ENCODE measurements around the gene HSFX4.
"Not testable (repeated sequence)": the region's sequence is repeated elsewhere in the genome, so short reads cannot be mapped to it uniquely, and the experiment has no call there.

Gene HSFX4

DNA sequence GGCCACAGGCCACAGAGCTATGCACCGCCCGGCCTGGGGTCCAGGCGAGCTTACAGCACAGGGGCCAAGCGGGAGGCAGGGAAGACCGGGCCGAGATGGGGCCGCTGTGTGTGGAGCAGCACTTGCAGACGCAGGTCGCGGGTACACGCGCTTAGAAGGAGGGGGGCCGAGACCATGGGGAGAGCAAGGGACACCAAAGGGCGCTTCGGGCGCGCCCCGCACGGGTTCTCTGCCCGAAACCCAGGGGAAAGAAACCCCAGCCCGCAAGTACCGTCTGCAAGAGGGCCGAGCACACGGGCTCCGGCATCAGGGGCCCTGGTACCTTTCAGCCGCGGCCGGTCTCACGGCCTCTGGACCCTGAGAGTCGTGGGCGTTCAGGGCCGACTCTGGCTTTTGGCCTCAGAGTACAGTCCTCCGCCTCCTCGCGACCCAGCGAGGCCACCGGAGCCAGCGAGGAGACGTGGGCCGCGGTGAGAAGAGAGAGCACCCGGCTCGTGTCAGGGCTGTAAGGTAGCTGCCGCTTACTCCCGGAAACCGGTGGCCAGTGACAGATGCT, 8.6 kb downstream of the HSFX4 start:
- DNase-seq (ENCODE audit: low read depth) = peak; percentile 16

- peak; percentile 89 for DNase-seq (ENCODE audit: low read depth)
These were observed 9.1 kb downstream of the HSFX4 start, which contains the start of gene EOLA2 for GRCh38 chrX:149938427-149938880. TSS of gene EOLA2 (minus strand) at chrX:149938491. CDS start at chrX:149933874, 4,617 bp downstream.

DNA sequence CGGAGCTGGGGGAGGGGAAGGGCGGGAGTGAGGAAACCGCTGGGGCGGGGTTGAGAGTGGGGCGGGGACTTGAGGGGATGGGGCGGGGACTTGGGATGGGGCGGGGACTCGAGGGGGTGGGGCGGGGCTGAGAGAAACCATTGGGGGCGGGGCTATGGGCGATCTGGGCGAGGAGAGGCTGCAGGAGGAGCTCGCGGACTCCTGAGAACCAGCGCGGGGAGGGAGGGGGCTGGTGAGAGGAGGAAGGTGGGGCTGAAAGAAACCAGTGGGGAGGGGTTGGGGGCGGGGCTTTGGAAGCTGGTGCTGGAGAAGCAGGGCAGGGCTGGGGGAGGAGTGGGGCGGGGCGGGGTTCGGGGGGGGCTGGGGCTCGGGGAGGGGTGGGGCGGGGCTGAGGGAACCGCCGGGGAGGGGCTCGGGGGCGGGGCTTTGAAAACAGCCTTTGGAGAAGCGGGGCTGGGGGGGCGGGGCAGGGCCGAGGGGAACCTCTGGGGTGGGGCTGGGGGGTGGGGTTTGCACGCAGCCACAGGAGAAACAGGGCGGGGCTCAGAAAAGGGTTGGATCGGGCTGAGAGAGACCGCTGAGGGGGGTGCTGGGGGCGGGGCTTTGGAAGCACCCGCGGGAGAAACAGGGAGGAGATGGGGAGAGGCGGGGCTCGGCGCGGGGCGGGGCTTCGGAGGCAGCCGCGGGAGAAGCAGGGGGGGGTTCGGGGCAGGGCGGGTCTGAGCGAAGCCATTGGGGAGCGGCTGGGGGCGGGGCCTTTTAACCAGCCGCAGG, 9.7 kb downstream of the HSFX4 start:
- peak; percentile 88 for DNase-seq (ENCODE audit: low read depth)

- DNase-seq (ENCODE audit: low read depth) = no peak
These were observed 10.2 kb downstream of the HSFX4 start for GRCh38 chrX:149939655-149939904.

- DNase-seq (ENCODE audit: low read depth) = peak; percentile 86
These were observed 10.7 kb downstream of the HSFX4 start for GRCh38 chrX:149939905-149940673.

DNA sequence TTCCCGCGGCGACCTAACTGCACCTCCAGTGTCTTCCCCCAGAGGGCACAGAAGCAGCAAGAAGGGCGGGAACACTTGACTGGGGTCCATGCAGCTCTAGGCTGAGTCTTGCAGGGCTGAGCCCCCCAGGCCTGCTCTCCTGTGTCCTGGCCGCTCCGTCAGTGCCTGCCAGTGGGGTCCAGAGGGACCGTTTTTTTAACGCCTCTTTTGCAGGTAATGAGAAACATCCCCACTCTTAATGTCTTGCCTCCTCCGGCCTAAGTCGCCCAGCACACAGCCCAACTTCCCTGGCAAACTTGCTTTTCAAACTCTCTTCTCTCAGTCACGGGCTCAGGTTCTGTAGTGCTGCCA, 11.3 kb downstream of the HSFX4 start:
- DNase-seq (ENCODE audit: low read depth) = not testable (repeated sequence)

DNA sequence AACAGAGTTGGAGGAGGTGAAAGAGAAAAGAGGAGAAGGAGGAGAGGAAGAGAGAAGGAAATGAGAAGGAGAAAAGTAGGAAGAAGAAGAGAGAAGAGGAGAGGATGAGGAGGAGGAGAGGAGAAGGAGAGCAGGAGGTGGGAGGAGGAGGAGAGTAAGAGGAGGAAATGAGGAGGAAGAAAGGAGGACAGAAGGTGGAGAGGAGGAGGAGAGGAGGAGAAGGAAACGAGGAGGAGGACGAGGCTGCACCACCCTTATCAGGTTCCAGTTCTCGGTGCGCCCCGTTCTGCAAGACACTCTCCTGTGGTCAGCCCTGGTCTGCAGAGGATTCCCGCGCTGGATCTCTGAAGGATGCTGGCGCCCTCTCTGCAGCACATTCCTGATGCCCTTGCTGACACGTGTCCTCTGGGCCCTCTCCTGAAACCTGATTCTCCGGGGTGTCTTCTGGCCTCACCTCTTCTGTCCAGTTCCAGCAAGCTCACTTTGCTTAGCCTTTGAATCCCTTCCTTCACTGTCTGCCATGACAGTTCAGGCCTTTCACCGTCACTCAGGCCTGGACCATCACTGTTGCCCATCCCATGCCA, 15.8 kb downstream of the HSFX4 start:
- DNase-seq (ENCODE audit: low read depth) = not testable (repeated sequence)

DNA sequence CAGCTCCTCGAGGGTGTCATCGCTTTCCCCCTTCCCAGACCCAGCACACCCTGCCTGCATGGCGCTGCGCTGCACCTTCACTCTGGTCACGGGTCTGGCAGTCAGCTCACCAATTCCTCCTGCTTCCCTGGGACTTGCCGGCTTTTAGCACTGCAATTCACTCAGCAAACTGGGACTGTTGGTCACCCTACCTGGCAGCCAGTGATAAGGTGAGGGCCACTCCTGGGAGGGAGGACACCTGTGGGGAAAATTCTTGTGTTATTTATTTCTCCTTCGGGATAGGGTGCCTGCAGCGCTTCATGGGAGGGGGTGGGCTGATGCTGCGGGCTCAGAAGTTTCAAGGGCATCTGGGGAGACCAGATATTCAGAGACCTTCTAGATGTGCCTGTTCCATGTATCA, 16.4 kb downstream of the HSFX4 start:
- DNase-seq (ENCODE audit: low read depth) = not testable (repeated sequence)

- not testable (repeated sequence) for DNase-seq (ENCODE audit: low read depth)
These were observed 17.6 kb downstream of the HSFX4 start for GRCh38 chrX:149946932-149947331.

GRCh38 chrX:149948016-149948415, 18.6 kb downstream of the HSFX4 start:
- no peak for DNase-seq (ENCODE audit: low read depth)

GRCh38 chrX:149949743-149950436, 20.5 kb downstream of the HSFX4 start:
- no peak for DNase-seq (ENCODE audit: low read depth)

DNA sequence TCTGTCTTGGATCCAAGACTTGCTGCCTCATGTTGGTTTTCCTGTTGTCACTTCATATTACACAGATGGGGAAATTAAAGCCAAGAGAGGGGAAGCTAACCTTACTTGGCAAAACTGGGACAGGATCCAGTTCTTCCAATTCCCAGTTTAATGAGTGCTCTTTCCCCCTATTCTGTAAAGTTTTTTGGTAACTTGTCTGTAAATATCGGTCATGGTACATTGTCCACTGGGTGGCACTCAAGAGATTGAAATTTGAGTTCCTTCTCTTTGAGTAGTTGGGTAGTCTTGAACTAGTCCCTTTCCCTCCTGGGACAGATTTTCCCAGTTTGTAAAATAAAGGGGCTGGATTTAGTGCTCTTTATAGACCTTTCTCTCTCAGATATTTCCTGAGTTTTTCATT, 21.3 kb downstream of the HSFX4 start:
- no peak for DNase-seq (ENCODE audit: low read depth)

- DNase-seq (ENCODE audit: low read depth) = no peak
These were observed 32.2 kb downstream of the HSFX4 start for GRCh38 chrX:149961572-149961971.

DNA sequence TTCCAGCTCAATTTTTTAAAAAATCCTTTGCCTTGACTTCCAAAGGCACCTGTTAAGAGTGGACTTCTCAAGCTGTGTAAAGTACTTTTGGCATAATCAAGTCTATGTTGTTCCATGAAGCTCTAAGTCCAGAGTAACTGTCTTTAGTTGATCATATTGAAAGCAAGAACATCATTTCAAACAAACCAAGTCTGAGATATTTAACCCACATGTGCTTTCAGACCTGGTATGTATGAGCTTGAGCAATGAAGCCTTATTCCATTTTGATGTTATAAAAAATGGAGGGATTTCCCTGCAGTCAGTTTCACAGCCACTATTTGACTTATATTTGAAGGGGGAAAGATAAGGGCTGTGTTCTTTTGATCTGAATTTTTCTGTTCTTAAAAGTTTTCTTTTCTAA, 32.6 kb downstream of the HSFX4 start:
- DNase-seq (ENCODE audit: low read depth) = no peak

DNA sequence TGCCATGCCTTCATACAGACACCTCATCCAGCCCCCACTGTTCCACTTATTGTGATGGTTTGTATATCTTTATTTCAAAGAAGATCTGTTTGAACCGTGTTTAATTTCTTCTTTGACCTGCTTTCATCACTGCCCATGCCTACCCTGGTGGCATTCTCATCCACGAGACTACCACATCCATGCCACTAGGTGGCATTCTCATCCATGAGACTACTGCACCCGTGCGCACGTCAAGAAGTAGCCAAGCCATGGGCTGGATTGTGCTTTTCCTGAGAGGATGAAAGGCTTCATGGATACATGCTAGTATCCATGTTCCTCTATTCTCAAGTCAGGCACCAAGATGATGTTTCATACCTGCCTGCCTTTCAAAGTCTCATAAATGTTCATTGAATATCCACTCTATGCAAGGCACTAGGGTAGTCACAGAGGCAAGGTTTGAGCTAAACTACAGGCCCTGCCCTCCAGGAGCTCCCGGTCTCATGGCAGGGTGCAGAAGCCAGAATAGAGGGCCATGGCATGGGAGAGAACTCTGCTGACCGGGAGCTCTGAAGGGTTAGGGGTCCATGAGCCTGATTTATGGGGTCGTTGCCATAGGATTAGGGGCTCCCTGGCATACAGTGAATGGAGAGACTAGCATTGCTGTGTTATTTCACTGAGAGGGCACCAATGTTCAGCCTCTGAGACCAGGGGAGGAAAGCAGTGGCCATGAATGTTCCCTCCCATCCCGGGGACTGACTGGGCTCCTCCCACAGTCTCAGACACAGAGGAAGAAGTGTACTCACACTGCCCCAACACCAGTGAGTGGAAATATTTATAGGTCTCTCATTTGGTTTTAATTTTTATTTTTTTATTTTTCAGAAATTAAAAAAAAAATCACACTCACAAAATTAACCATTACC, 33.7 kb downstream of the HSFX4 start:
- no peak for DNase-seq (ENCODE audit: low read depth)

GRCh38 chrX:149979126-149979644, 49.8 kb downstream of the HSFX4 start:
- DNase-seq (ENCODE audit: low read depth) = no peak

Data from T follicular helper cell (primary cell).